GM21529 (cell line): Measurements from ENCODE around the gene KDM1B.
A peak's percentile ranks its signal among the peaks of the same experiment; 100 is the strongest.
"Not testable (repeated sequence)": the region's sequence is repeated elsewhere in the genome, so short reads cannot be mapped to it uniquely, and the experiment has no call there.

ENCODE experiments used
- ATAC-seq: cut with Tn5 transposase; IDR thresholded peaks from one replicate; pipeline ENCODE4 v1.9.1; 2021; ENCODE audit not compliant: unreplicated experiment

The KDM1B gene

GRCh38 chr6:18151391-18151790 is 3.8 kb upstream of the KDM1B start:
- not testable (repeated sequence) for ATAC-seq

DNA sequence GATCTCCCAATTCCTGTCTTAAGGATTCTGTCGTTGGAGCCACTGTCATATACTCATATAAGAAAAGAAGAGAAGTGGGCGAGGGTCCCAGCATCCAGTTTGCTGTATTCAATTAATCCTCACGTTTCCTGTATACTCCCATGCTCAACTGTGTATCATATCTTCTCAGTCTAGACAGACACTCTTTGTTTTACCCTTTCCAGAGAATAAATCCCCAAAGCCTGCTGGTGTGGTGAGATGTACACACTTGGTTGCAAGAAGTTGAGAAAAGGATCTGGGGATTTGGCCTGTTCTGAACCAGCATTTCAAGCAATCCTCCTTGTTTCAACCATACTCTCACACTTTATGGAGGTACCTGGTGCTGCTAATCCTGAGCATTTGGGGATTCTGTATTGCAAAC is 3.4 kb upstream of the KDM1B start:
- no peak for ATAC-seq

GRCh38 chr6:18153311-18153703 is 1.9 kb upstream of the KDM1B start:
- no peak for ATAC-seq

GRCh38 chr6:18154507-18155149 is 594 bp upstream of the KDM1B start, which contains the start of gene TPMT:
TSS of gene TPMT (minus strand) at chr6:18155077. CDS start at chr6:18149127, 5,950 bp downstream.
- ATAC-seq, result peak; percentile 43

GRCh38 chr6:18155864-18156421 is 721 bp downstream of the KDM1B start:
- ATAC-seq, result peak; percentile 47

DNA sequence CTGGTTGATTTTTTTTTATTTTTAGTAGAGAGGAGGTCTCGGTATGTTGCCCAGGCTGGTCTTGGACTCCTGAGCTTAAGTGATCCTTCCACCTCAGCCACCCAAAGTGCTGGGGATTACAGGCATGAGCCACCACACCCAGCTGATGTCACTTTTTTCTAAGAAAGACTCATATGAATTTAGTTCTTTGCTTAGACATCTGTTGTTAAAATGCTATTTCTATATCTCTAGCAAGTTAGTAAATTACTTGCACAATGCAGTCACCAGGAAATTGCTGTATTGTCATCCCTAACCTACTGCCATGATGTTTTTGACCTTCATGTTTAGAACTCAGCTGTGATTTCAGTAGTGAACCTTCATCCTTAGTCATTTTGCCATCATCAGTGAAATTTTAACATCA is 5.7 kb downstream of the KDM1B start:
- ATAC-seq, result no peak

- ATAC-seq, result no peak
Measured at GRCh38 chr6:18161431-18161830, 6.2 kb downstream of the KDM1B start.

- no peak for ATAC-seq
Measured at GRCh38 chr6:18162401-18162800, 7.2 kb downstream of the KDM1B start.

DNA sequence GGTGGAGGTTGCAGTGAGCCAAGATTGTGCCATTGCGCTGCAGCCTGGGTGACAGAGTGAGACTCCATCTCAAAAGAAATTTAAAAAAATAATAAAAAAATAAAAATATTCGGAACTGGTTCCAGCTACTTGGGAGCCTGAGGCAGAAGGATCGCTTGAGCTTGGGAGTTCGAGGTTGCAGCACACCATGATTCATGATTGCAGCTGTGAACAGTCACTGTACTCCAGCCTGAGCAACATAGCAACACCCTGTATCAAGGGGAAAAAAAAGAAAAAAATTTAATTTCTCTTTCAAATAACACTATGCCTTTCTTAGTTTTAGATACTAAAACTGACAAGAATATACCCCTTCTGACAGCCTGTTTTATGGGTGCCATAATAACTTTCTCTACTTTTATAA is 10.5 kb downstream of the KDM1B start:
- no peak for ATAC-seq

- ATAC-seq, result no peak
Measured at GRCh38 chr6:18166312-18167036, 11.3 kb downstream of the KDM1B start.

GRCh38 chr6:18168264-18168663 is 13.0 kb downstream of the KDM1B start:
- no peak for ATAC-seq

DNA sequence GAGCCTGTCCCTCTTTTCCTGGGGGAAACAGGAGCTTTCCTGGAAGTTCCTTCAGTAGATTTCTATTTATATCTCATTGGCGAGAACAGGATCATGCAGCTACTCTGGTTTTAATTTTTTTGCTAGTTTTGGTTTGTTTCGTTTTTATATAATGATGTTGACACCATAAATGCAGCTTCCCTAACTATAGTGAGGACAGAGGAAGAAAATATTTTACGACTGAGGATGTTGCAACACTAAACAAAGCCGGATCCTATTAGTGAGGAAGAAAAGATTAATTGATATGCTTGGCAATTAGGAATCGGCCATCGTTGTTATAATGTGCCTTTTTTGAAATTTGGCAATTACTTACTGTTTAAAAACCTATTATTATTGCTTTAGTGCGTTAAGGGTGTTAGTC is 16.6 kb downstream of the KDM1B start:
- no peak for ATAC-seq

GRCh38 chr6:18176198-18176597 is 21.0 kb downstream of the KDM1B start:
- ATAC-seq, result not testable (repeated sequence)

GRCh38 chr6:18177286-18177965 is 22.2 kb downstream of the KDM1B start:
- no peak for ATAC-seq

GRCh38 chr6:18178960-18179615 is 23.9 kb downstream of the KDM1B start:
- ATAC-seq, result no peak

- ATAC-seq, result no peak
Measured at GRCh38 chr6:18179770-18180356, 24.6 kb downstream of the KDM1B start.

- no peak for ATAC-seq
Measured at GRCh38 chr6:18182568-18182967, 27.3 kb downstream of the KDM1B start.

- ATAC-seq, result no peak
Measured at GRCh38 chr6:18183766-18184165, 28.5 kb downstream of the KDM1B start.

DNA sequence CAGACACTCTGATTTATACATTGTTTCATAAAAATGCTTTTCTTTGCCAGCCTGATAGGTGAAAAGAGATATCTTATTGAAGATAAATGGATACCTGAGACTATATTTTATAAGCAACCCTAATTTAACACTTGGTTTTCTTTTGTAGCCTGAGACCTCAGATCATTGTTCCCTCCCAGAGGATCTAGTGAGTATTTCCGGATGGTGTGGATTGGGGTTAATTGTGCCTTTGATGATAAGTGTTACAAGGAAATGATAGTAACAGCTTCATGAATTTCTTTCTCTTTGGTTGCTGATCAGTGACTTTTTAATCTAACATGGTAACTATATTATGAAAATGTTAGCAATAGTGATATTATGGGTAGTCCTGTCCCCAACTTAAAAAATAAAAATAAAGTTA is 30.4 kb downstream of the KDM1B start:
- ATAC-seq, result no peak

- ATAC-seq, result no peak
Measured at GRCh38 chr6:18186033-18186432, 30.8 kb downstream of the KDM1B start.
